Progenitor cell of endocrine pancreas (in vitro differentiated cells): ENCODE results near the gene SPPL3. TPM values are rescaled to one million over a fixed set of nuclear protein-coding genes. Genes with fewer than 3 reads are reported as not detected.

ENCODE experiments used
- DNase-seq: peaks from one replicate; pipeline ENCODE4 v3.0.0; 2021; ENCODE audit warnings: low spot score; ENCODE audit not compliant: unreplicated experiment
- H3K27ac Mint-ChIP-seq: 2 replicates; pipeline ENCODE4 v1.8.0; 2021; ENCODE audit warnings: mild to moderate bottlenecking, moderate library complexity, mixed read lengths
- H3K27me3 Mint-ChIP-seq: 2 replicates; pipeline ENCODE4 v1.8.0; 2021; ENCODE audit warnings: mixed read lengths
- H3K36me3 Mint-ChIP-seq: 2 replicates; pipeline ENCODE4 v1.8.0; 2022; ENCODE audit warnings: mixed read lengths; ENCODE audit not compliant: insufficient read depth
- H3K4me1 Mint-ChIP-seq: 2 replicates; pipeline ENCODE4 v1.8.0; 2021; ENCODE audit warnings: low read depth, mixed read lengths
- H3K4me3 Mint-ChIP-seq: 2 replicates; pipeline ENCODE4 v1.8.0; 2021; ENCODE audit warnings: low read depth, mild to moderate bottlenecking, moderate library complexity, mixed read lengths
- H3K9me3 Mint-ChIP-seq: 2 replicates; pipeline ENCODE4 v1.8.0; 2021; ENCODE audit warnings: low read depth, mixed read lengths
- total RNA-seq: library from RNA; stranded (reverse); gene quantifications from 2 replicates; pipeline ENCODE4 v1.2.1, GENCODE V29; 2021
- TF ChIP-seq, protein P1 (sequence below): fragments of 200-600 bp; sonication (generic); IDR thresholded peaks from one replicate; pipeline ENCODE4 v1.5.0; 2021; ENCODE audit warnings: antibody characterized with exemption, mild to moderate bottlenecking; ENCODE audit not compliant: unreplicated experiment

The SPPL3 gene
- total RNA-seq, 1 donor from 2014 or later, result 70.2 TPM

DNA sequence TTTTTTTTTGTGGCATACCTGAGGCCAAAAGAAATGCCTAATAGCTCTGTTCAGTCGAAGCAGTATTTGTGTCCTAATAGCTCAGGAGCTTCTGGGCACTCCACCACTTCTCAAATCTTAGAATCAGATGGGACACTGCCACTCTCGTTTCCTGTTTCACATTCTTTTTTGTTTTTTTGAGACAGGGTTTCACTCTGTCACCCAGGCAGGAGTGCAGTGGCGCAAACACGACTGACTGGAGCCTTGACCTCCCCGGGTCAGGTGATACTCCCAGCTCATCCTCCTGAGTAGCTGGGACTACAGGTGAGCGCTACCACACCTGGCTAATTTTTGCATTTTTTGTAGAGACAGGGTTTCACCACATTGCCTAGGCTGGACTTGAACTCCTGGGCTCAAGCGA is 52.7 kb downstream of the SPPL3 start:
- no peak for DNase-seq
- TF ChIP-seq, protein P1, sequence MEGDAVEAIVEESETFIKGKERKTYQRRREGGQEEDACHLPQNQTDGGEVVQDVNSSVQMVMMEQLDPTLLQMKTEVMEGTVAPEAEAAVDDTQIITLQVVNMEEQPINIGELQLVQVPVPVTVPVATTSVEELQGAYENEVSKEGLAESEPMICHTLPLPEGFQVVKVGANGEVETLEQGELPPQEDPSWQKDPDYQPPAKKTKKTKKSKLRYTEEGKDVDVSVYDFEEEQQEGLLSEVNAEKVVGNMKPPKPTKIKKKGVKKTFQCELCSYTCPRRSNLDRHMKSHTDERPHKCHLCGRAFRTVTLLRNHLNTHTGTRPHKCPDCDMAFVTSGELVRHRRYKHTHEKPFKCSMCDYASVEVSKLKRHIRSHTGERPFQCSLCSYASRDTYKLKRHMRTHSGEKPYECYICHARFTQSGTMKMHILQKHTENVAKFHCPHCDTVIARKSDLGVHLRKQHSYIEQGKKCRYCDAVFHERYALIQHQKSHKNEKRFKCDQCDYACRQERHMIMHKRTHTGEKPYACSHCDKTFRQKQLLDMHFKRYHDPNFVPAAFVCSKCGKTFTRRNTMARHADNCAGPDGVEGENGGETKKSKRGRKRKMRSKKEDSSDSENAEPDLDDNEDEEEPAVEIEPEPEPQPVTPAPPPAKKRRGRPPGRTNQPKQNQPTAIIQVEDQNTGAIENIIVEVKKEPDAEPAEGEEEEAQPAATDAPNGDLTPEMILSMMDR, result no peak
- Mint-ChIP-seq H3K4me1 (peaks cover 9% of the 10 kb centered on the region), H3K9me3 (no peaks in the 10 kb centered on the region), H3K36me3 (no peaks in the 10 kb centered on the region), H3K4me3 (no peak overlapping the region), H3K27me3 (no peaks in the 10 kb centered on the region), H3K27ac (no peak overlapping the region)

DNA sequence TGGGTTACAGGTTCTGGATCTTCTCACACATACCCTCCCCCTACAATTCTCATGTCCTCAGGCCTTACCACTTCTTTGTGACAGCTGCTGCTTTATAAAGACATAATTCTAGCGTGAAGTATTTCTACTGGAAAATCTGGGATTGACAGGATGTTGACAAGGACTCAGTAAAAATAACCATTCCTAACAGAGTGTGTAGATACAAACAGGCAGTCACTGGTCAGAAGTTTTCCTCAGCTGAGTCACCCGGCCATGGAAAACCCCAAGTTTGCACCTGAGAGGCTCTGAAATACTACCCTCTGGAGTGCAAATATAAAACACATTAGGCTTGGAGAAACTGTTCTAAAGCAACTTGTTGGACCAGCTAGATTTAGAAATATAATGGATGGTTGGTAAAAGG is 54.4 kb downstream of the SPPL3 start:
- Mint-ChIP-seq H3K4me1 (peaks cover 9% of the 10 kb centered on the region), H3K36me3 (no peaks in the 10 kb centered on the region), H3K9me3 (no peaks in the 10 kb centered on the region), H3K4me3 (no peak overlapping the region), H3K27ac (no peak overlapping the region), H3K27me3 (no peaks in the 10 kb centered on the region)
- TF ChIP-seq, protein P1, result no peak
- no peak for DNase-seq

DNA sequence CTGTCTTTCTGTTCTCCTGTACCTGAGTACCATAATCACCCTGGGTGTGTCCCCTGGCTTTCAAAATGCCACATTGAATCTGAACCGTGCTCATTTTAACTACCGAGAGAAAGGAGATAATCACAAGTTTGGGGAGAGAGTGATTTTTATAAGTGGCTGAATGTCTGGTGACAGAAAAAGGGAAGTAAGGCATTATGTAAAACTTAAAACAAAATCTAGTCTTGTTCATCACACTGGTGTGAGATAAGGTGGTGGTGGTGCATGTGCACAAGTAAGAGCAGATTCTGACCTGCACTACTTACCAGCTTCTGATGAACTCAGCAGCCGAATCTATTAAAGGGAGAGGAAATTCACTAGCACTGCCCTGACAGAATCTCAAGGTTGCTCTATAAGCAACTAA is 56.3 kb downstream of the SPPL3 start:
- Mint-ChIP-seq H3K4me1 (peaks cover 15% of the 10 kb centered on the region), H3K27ac (no peak overlapping the region), H3K27me3 (no peaks in the 10 kb centered on the region), H3K9me3 (no peaks in the 10 kb centered on the region), H3K4me3 (no peak overlapping the region), H3K36me3 (no peaks in the 10 kb centered on the region)
- DNase-seq, result no peak
- TF ChIP-seq, protein P1, result no peak

DNA sequence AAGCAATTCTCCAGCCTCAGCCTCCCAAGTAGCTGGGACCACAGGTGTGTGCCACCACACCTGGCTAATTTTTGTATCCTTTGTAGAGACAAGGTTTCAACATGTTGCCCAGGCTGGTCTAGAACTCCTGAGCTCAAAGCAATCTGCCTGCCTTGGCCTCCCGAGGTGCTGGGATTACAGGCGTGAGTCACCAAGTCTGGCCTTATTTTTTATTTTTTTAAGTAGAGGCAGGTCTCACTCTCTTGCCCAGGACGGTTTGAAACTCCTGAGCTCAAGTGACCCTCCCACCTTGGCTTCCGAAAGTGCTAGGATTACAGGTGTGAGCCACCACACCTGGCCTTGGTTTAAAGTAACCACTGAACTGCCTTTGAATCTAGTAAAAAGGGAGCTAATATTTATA is 56.8 kb downstream of the SPPL3 start:
- no peaks in the 10 kb centered on the region for H3K9me3 Mint-ChIP-seq
- H3K36me3 Mint-ChIP-seq, result no peaks in the 10 kb centered on the region
- TF ChIP-seq, protein P1, result no peak
- no peaks in the 10 kb centered on the region for H3K27me3 Mint-ChIP-seq
- peaks cover 17% of the 10 kb centered on the region for H3K4me1 Mint-ChIP-seq
- no peak overlapping the region for H3K4me3 Mint-ChIP-seq
- no peak for DNase-seq
- H3K27ac Mint-ChIP-seq, result no peak overlapping the region

DNA sequence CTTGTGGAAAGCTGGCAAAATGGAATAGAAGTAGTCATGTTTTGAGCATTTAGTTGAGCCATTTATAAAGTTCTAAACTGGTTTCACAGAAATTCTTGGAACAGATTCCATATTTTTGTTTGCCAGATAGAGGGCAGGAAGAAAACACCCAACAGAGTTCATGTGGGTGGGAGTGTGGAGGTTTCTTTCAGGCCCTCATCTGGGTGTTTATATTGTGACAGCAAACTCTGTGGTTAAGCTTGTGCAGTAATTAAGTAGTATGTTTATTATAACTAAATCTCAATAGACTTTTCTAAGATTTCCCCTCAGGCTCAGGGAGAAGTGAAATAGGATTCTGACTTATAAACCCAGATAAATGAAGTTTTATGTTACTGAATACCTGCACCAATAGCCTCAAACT is 57.4 kb downstream of the SPPL3 start:
- no peak overlapping the region for H3K4me3 Mint-ChIP-seq
- H3K27ac Mint-ChIP-seq, result no peak overlapping the region
- peaks cover 21% of the 10 kb centered on the region for H3K4me1 Mint-ChIP-seq

More for the DNA sequence above, 57.4 kb downstream of the SPPL3 start:
- H3K27me3 Mint-ChIP-seq, result no peaks in the 10 kb centered on the region
- TF ChIP-seq, protein P1, result no peak
- H3K36me3 Mint-ChIP-seq, result no peaks in the 10 kb centered on the region
- no peaks in the 10 kb centered on the region for H3K9me3 Mint-ChIP-seq
- DNase-seq, result no peak
